Right lobe of liver (tissue), 6 donors: ENCODE results near the gene OPN1SW. TPM values are rescaled to one million over a fixed set of nuclear protein-coding genes. Genes with fewer than 3 reads are reported as not detected.

ENCODE experiments used
- ATAC-seq, 4 donors: fragments of 200-7000 bp; cut with Tn5 transposase; one replicate each; pipeline ENCODE4 v1.9.1; 2020; ENCODE audit warnings: mild to moderate bottlenecking in 4 of 4, moderate library complexity in 4 of 4
- DNase-seq, 3 donors: peaks; one replicate each; pipeline ENCODE4 v3.0.0-alpha.2; 2020
- H3K27ac ChIP-seq, 3 donors: fragments of 200-600 bp; one replicate each; pipeline ENCODE4 v1.8.0; 2022
- H3K27me3 ChIP-seq, 2 donors: fragments of 200-600 bp; one replicate each; pipeline ENCODE4 v1.8.0; 2022
- H3K36me3 ChIP-seq, 4 donors: fragments of 200-600 bp; sonication (generic) in 1 of 4; one replicate each; pipeline versions ENCODE4 v1.5.1 to v1.8.0; 2017 to 2022; ENCODE audit warnings: control low read depth in 1 of 4
- H3K4me1 ChIP-seq, 4 donors: fragments of 200-600 bp; sonication (generic) in 1 of 4; one replicate each; pipeline versions ENCODE4 v1.5.1 to v1.8.0; 2017 to 2022; ENCODE audit warnings: control low read depth in 1 of 4
- H3K4me3 ChIP-seq, 3 donors: fragments of 200-600 bp; one replicate each; pipeline ENCODE4 v1.8.0; 2022
- H3K9me3 ChIP-seq, 4 donors: fragments of 200-600 bp; sonication (generic) in 1 of 4; one replicate each; pipeline versions ENCODE4 v1.5.1 to v1.8.0; 2017 to 2022; ENCODE audit warnings: control low read depth in 1 of 4
- CTCF ChIP-seq, 4 donors: fragments of 200-600 bp in 3 of 4; fragments of 450-650 bp in 1 of 4; IDR thresholded peaks; one replicate each; pipeline versions ENCODE4 v1.5.1 to v1.8.0; 2016 to 2022; ENCODE audit warnings: antibody characterized with exemption in 4 of 4, mild to moderate bottlenecking in 2 of 4
- POLR2A ChIP-seq: fragments of 450-650 bp; IDR thresholded peaks from one replicate; pipeline ENCODE4 v1.6.1; 2017; ENCODE audit warnings: antibody characterized with exemption, mild to moderate bottlenecking
- WGBS: methylation state at CpG from one replicate; pipeline ENCODE4 v1.1.6; 2018; ENCODE audit warnings: low coverage, low lambda C conversion rate; ENCODE audit not compliant: insufficient coverage; ENCODE audit errors: missing lambda C conversion rate; 5-methylcytosine and 5-hydroxymethylcytosine counted together
- intact Hi-C, 2 donors: fragments of 100-400 bp; cut with DNase I; formaldehyde crosslinking; loops; one replicate each; pipeline versions ENCODE4 v1.11.2 to v1.14.1; 2022
- total RNA-seq, 6 experiments: library from RNA; depleted of rRNA in 2 of 6; stranded (reverse); fragments of >200 nt in 2 of 6; fragmentation: NEBNext Ultra II Directional in 3 of 6; extraction: Animal tissue kit (Norgen Biotek cat#: 25700) in 3 of 6; gene quantifications; one replicate each; pipeline versions ENCODE4 v1.1.0 to v1.2.4, GENCODE V29; 2016 to 2023
- donor health status: DM: no; HTN: yes; CAD: no.
- donor health status: DM: no; HTN: no; CAD: no.
- donor health status: DM: no; HTN: no; CAD: no.
- donor health status: DM: no; HTN: yes; CAD: no.
- donor health status: DM: no; HTN: yes; CAD: no.

The OPN1SW gene
- total RNA-seq, 6 experiments from 2014 or later = not detected

- Histone ChIP-seq H3K9me3 (no peaks in the 10 kb centered on the region), H3K36me3 (no peaks in the 10 kb centered on the region), H3K27ac (no peak overlapping the region), H3K27me3 (no peaks in the 10 kb centered on the region), H3K4me1 (no peaks in the 10 kb centered on the region), H3K4me3 (no peak overlapping the region)
- TF ChIP-seq POLR2A (no peak), CTCF (IDR thresholded peaks at IDR 0.05) (no peak)
- intact Hi-C loops = no loop called here
- no peak for DNase-seq
- ATAC-seq = no peak
- WGBS = 64% methylated on average over 2 of the region's 2 CpGs
Measured at GRCh38 chr7:128801667-128802418, 26.2 kb upstream of the OPN1SW start.

DNA sequence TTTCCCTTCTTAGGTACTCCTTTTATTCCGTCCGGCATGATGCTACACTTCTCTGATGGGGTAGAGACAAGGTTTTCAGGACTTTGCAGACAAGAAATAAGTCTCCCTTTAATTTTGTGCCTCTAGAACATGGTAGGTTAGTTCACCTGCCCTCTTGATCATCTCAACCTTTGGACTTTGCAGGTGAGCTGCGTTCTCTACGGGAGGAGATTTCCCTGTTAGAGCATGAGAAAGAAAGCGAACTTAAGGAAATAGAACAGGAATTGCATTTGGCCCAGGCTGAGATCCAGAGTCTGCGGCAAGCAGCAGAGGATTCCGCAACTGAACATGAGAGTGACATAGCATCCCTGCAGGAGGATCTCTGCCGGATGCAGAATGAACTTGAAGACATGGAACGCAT, 25.4 kb upstream of the OPN1SW start:
- DNase-seq (no peak), ATAC-seq (no peak)
- H3K9me3 ChIP-seq = no peaks in the 10 kb centered on the region
- no peak overlapping the region for H3K27ac ChIP-seq
- TF ChIP-seq CTCF (IDR thresholded peaks at IDR 0.05) (no peak), POLR2A (no peak)
- no peaks in the 10 kb centered on the region for H3K27me3 ChIP-seq
- H3K4me3 ChIP-seq = no peak overlapping the region
- H3K36me3 ChIP-seq = no peaks in the 10 kb centered on the region
- 71% methylated on average over 7 of the region's 9 CpGs for WGBS
- no peaks in the 10 kb centered on the region for H3K4me1 ChIP-seq
- intact Hi-C loops = no loop called here

GRCh38 chr7:128800567-128800966, 25.0 kb upstream of the OPN1SW start:
- 84% methylated on average over 3 of the region's 3 CpGs for WGBS

DNA sequence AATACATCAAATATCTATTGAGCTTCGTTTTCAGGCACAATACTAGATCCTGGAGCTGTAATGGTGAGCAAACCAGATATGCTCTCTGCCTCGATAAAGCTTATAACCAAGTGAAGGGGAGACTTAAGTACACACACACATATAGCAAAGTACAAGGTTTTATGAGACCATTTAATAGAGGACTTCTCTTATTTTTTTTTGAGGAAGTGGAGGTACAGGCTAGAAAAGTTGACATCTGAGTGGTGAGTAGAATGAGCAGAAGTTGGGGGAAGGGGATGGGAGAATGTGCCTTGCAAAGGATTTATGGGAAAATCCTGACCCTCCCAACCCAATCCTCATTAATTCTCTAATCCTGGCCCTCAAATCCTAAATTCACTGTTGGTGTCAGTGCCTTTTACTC, 23.9 kb upstream of the OPN1SW start:
- no peaks in the 10 kb centered on the region for H3K9me3 ChIP-seq
- 65% methylated on average over 2 of the region's 2 CpGs for WGBS
- H3K27me3 ChIP-seq = no peaks in the 10 kb centered on the region
- TF ChIP-seq POLR2A (no peak), CTCF (IDR thresholded peaks at IDR 0.05) (no peak)
- no peaks in the 10 kb centered on the region for H3K36me3 ChIP-seq
- intact Hi-C loops = no loop called here
- no peak overlapping the region for H3K4me3 ChIP-seq
- no peaks in the 10 kb centered on the region for H3K4me1 ChIP-seq
- ATAC-seq (no peak), DNase-seq (no peak)
- H3K27ac ChIP-seq = no peak overlapping the region

More at GRCh38 chr7:128800567-128800966, 25.0 kb upstream of the OPN1SW start:
- Histone ChIP-seq H3K27ac (no peak overlapping the region), H3K36me3 (no peaks in the 10 kb centered on the region), H3K9me3 (no peaks in the 10 kb centered on the region), H3K4me3 (no peak overlapping the region), H3K27me3 (no peaks in the 10 kb centered on the region), H3K4me1 (no peaks in the 10 kb centered on the region)
- ATAC-seq (no peak), DNase-seq (no peak)
- no peak for TF ChIP-seq POLR2A
- TF ChIP-seq CTCF (IDR thresholded peaks at IDR 0.05) = no peak
- intact Hi-C loops = no loop called here
